ENCODE measurements around the gene CDK6. TPM values are rescaled to one million over a fixed set of nuclear protein-coding genes. Genes with fewer than 3 reads are reported as not detected.
A peak's percentile ranks its signal among the peaks of the same experiment; 100 is the strongest.

The CDK6 gene
- total and polyA plus RNA-seq, 9 of the 15 experiments (the other 6 are each of a cell fraction or from before 2014, with no cell fraction given): 7.6 to 109 (median 44.4) TPM

- Histone ChIP-seq H3K27me3 (ENCODE audit: control insufficient read depth in 2 of 2, insufficient read depth in 2 of 2, low read length in 2 of 2) (no peaks in the 10 kb centered on the region), H3K79me2 (ENCODE audit: control insufficient read depth, insufficient read depth, low read length) (no peaks in the 10 kb centered on the region), H3K4me2 (ENCODE audit: insufficient read depth, low read length) (no peak overlapping the region), H3K4me1 (replicated peaks in 1 of 2; ENCODE audit: control insufficient read depth in 2 of 2, insufficient read depth in 2 of 2, low read length in 2 of 2) (no peaks in the 10 kb centered on the region), H3K9me1 (ENCODE audit: control insufficient read depth, insufficient read depth, low read length) (no peaks in the 10 kb centered on the region), H3K9ac (ENCODE audit: insufficient read depth in 1 of 2, low read depth in 2 of 2, low read length in 2 of 2) (no peak overlapping the region), H3K27ac (ENCODE audit: extremely low read depth, low read depth, low read length) (no peak overlapping the region), H3K4me3 (no peak overlapping the region), H3K36me3 (ENCODE audit: control insufficient read depth, insufficient read depth, low read length) (no peaks in the 10 kb centered on the region), H2AFZ (ENCODE audit: low read depth, low read length) (no peak overlapping the region), H3K9me3 (replicated peaks; ENCODE audit: control insufficient read depth, insufficient read depth, low read depth, low read length) (peaks cover 3% of the 10 kb centered on the region; the same call in 1 of the 2 replicates), H4K20me1 (replicated peaks; ENCODE audit: control insufficient read depth, insufficient read depth, low read length) (no peaks in the 10 kb centered on the region)
- DNase-seq (ENCODE audit: extremely low read depth in 1 of 4, low spot score in 3 of 4) (no peak), FAIRE-seq (no peak), ATAC-seq (no peak)
- 57% methylated on average over 1 of the region's 1 CpG for WGBS (ENCODE audit: insufficient coverage, low coverage, missing lambda C conversion rate)
- ChIA-PET CTCF (ENCODE audit: low intra/inter-chr PET ratio) (interaction anchor here (0.5 to 0.6 kb wide), 2 partner anchors 261 to 276 kb away, joined by 3 to 4 read pairs; no protein-coding TSS in a partner anchor), POLR2A (no interaction called here)
- no TSS peak for BruUV-seq (replicated peaks)
- intact Hi-C loops (cut with micrococcal nuclease): no loop called here
- TF ChIP-seq ZNF551 (CRISPR knock-in tag; IDR thresholded peaks at IDR 0.05) (no peak), ZNF507 (tag; conservative IDR thresholded peaks at IDR 0.05) (peak; percentile 47), ZNF175 (CRISPR knock-in tag; IDR thresholded peaks at IDR 0.05; ENCODE audit: low read depth) (no peak), POLR2AphosphoS5 (IDR thresholded peaks at IDR 0.05; ENCODE audit: control insufficient read depth, insufficient read depth, low read depth, low read length) (no peak)
- in situ Hi-C loops (cut with MboI): no loop called here
These were observed 46.4 kb upstream of the CDK6 start for GRCh38 chr7:92882760-92883159.

GRCh38 chr7:92881091-92881485 lies 44.7 kb upstream of the CDK6 start:
- Histone ChIP-seq H3K9me1 (ENCODE audit: control insufficient read depth, insufficient read depth, low read length) (no peaks in the 10 kb centered on the region), H3K36me3 (ENCODE audit: control insufficient read depth, insufficient read depth, low read length) (no peaks in the 10 kb centered on the region), H3K4me2 (ENCODE audit: insufficient read depth, low read length) (no peak overlapping the region), H4K20me1 (replicated peaks; ENCODE audit: control insufficient read depth, insufficient read depth, low read length) (no peaks in the 10 kb centered on the region), H3K79me2 (ENCODE audit: control insufficient read depth, insufficient read depth, low read length) (no peaks in the 10 kb centered on the region), H3K9me3 (replicated peaks; ENCODE audit: control insufficient read depth, insufficient read depth, low read depth, low read length) (peaks cover 3% of the 10 kb centered on the region; the same call in 1 of the 2 replicates), H3K4me3 (no peak overlapping the region), H3K27me3 (ENCODE audit: control insufficient read depth in 2 of 2, insufficient read depth in 2 of 2, low read length in 2 of 2) (no peaks in the 10 kb centered on the region), H3K4me1 (replicated peaks in 1 of 2; ENCODE audit: control insufficient read depth in 2 of 2, insufficient read depth in 2 of 2, low read length in 2 of 2) (no peaks in the 10 kb centered on the region), H2AFZ (ENCODE audit: low read depth, low read length) (no peak overlapping the region), H3K9ac (ENCODE audit: insufficient read depth in 1 of 2, low read depth in 2 of 2, low read length in 2 of 2) (no peak overlapping the region), H3K27ac (ENCODE audit: extremely low read depth, low read depth, low read length) (no peak overlapping the region)
- DNase-seq (ENCODE audit: extremely low read depth in 1 of 4, low spot score in 3 of 4): no peak
- FAIRE-seq: no peak
- intact Hi-C loops (cut with micrococcal nuclease) (loop anchor here (2.0 kb wide), 1 partner anchor 186 kb away; no protein-coding TSS in a partner anchor), in situ Hi-C loops (cut with MboI) (no loop called here)
- WGBS (ENCODE audit: insufficient coverage, low coverage, missing lambda C conversion rate): 49% methylated on average over 4 of the region's 4 CpGs
- no TSS peak for BruUV-seq (replicated peaks)
- ChIA-PET CTCF (ENCODE audit: low intra/inter-chr PET ratio) (interaction anchor here (0.9 to 1.2 kb wide), 2 partner anchors 174 to 191 kb away, joined by 3 to 4 read pairs; no protein-coding TSS in a partner anchor), POLR2A (no interaction called here)
- ATAC-seq: no peak
- TF ChIP-seq E4F1 (CRISPR knock-in tag; IDR thresholded peaks at IDR 0.05; ENCODE audit: borderline replicate concordance): no peak
- no peak for TF ChIP-seq HDAC3 (IDR thresholded peaks at IDR 0.05; ENCODE audit: borderline replicate concordance, partially characterized antibody)
- TF ChIP-seq ZNF324 (CRISPR knock-in tag; IDR thresholded peaks at IDR 0.05): no peak
- TF ChIP-seq, protein P1, sequence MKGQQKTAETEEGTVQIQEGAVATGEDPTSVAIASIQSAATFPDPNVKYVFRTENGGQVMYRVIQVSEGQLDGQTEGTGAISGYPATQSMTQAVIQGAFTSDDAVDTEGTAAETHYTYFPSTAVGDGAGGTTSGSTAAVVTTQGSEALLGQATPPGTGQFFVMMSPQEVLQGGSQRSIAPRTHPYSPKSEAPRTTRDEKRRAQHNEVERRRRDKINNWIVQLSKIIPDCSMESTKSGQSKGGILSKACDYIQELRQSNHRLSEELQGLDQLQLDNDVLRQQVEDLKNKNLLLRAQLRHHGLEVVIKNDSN (CRISPR knock-in tag; IDR thresholded peaks at IDR 0.05): no peak
- TF ChIP-seq, protein P2, sequence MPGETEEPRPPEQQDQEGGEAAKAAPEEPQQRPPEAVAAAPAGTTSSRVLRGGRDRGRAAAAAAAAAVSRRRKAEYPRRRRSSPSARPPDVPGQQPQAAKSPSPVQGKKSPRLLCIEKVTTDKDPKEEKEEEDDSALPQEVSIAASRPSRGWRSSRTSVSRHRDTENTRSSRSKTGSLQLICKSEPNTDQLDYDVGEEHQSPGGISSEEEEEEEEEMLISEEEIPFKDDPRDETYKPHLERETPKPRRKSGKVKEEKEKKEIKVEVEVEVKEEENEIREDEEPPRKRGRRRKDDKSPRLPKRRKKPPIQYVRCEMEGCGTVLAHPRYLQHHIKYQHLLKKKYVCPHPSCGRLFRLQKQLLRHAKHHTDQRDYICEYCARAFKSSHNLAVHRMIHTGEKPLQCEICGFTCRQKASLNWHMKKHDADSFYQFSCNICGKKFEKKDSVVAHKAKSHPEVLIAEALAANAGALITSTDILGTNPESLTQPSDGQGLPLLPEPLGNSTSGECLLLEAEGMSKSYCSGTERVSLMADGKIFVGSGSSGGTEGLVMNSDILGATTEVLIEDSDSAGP (CRISPR knock-in tag; IDR thresholded peaks at IDR 0.05): no peak
- no peak for TF ChIP-seq SAFB2 (IDR thresholded peaks at IDR 0.05; ENCODE audit: borderline replicate concordance, low read depth, low read length, severe bottlenecking)
- TF ChIP-seq HNRNPUL1 (IDR thresholded peaks at IDR 0.05; ENCODE audit: low read length): no peak

Data from K562 (cell line).